WTC11 (cell line): ENCODE results near the gene RBBP6. TPM values are rescaled to one million over a fixed set of nuclear protein-coding genes. Genes with fewer than 3 reads are reported as not detected.

Source experiments
- ATAC-seq: fragments of 200-7000 bp; cut with Tn5 transposase; 2 replicates; pipeline ENCODE4 v1.10.0; 2021; ENCODE audit warnings: mild to moderate bottlenecking, moderate library complexity
- CTCF ChIA-PET: fragments of 300-600 bp; sonication (Branson Sonifier 250); formaldehyde crosslinking; loops from one replicate; lab custom pipeline; 2021; ENCODE audit warnings: antibody characterized with exemption; lab: Charles Lee
- POLR2A ChIA-PET: fragments of 350-600 bp; sonication (Branson Sonifier 250); formaldehyde crosslinking; loops from one replicate; lab custom pipeline; 2021; ENCODE audit warnings: antibody characterized with exemption; lab: Charles Lee
- DNase-seq: peaks from one replicate; pipeline ENCODE4 v3.0.0; 2021; ENCODE audit warnings: low spot score
- H3K27ac Mint-ChIP-seq: 2 replicates; pipeline ENCODE4 v1.8.0; 2021; ENCODE audit warnings: mixed read lengths
- H3K27me3 Mint-ChIP-seq: 2 replicates; pipeline ENCODE4 v1.8.0; 2021; ENCODE audit warnings: low read depth, mild to moderate bottlenecking, moderate library complexity, mixed read lengths
- H3K36me3 Mint-ChIP-seq: 2 replicates; pipeline ENCODE4 v1.8.0; 2021; ENCODE audit warnings: mixed read lengths
- H3K4me1 Mint-ChIP-seq: 2 replicates; pipeline ENCODE4 v1.8.0; 2022; ENCODE audit warnings: mixed read lengths
- H3K4me3 Mint-ChIP-seq: 2 replicates; pipeline ENCODE4 v1.8.0; 2021; ENCODE audit warnings: mild to moderate bottlenecking, moderate library complexity, mixed read lengths
- H3K9me3 Mint-ChIP-seq: 2 replicates; pipeline ENCODE4 v1.8.0; 2021; ENCODE audit warnings: mixed read lengths
- ATF1 ChIP-seq: sonication (generic); formaldehyde crosslinking; IDR thresholded peaks from 2 replicates; pipeline ENCODE4 v1.8.1; 2023; ENCODE audit warnings: mild to moderate bottlenecking, moderate library complexity, missing genetic modification reagents
- EMX1 ChIP-seq: fragments of 250-450 bp; sonication (Bioruptor Pico); IDR thresholded peaks from 2 replicates; pipeline ENCODE4 v1.8.0; 2021; ENCODE audit warnings: mild to moderate bottlenecking
- NFYB ChIP-seq: sonication (generic); formaldehyde crosslinking; conservative IDR thresholded peaks from 2 replicates; pipeline ENCODE4 v1.8.0; 2022; ENCODE audit warnings: low read depth, missing genetic modification reagents
- NR2C2 ChIP-seq: sonication (generic); formaldehyde crosslinking; IDR thresholded peaks from 2 replicates; pipeline ENCODE4 v1.8.0; 2022; ENCODE audit warnings: mild to moderate bottlenecking, missing genetic modification reagents
- PRRX2 ChIP-seq: fragments of 250-450 bp; sonication (Bioruptor Pico); IDR thresholded peaks from 2 replicates; pipeline ENCODE4 v1.8.0; 2021; ENCODE audit warnings: mild to moderate bottlenecking
- SMAD4 ChIP-seq: sonication (generic); formaldehyde crosslinking; IDR thresholded peaks from 2 replicates; pipeline ENCODE4 v1.8.0; 2022; ENCODE audit warnings: mild to moderate bottlenecking, missing genetic modification reagents
- SP1 ChIP-seq: sonication (generic); formaldehyde crosslinking; conservative IDR thresholded peaks from 2 replicates; pipeline ENCODE4 v1.8.1; 2022; ENCODE audit warnings: missing genetic modification reagents
- ZNF263 ChIP-seq: sonication (generic); formaldehyde crosslinking; IDR thresholded peaks from 2 replicates; pipeline ENCODE4 v1.8.1; 2022; ENCODE audit warnings: low read depth, mild to moderate bottlenecking, moderate library complexity, missing genetic modification reagents
- ZNF671 ChIP-seq: fragments of 250-450 bp; sonication (Bioruptor Pico); IDR thresholded peaks from 2 replicates; pipeline ENCODE4 v1.8.0; 2021; ENCODE audit warnings: mild to moderate bottlenecking
- total RNA-seq: library from RNA; stranded (reverse); gene quantifications from 3 replicates; pipeline ENCODE4 v1.2.3, GENCODE V29; 2021
- TF ChIP-seq, protein P1 (sequence below): sonication (generic); formaldehyde crosslinking; IDR thresholded peaks from 2 replicates; pipeline ENCODE4 v1.8.1; 2023; ENCODE audit warnings: mild to moderate bottlenecking, missing genetic modification reagents, moderate library complexity
- TF ChIP-seq, protein P2 (sequence below): fragments of 250-450 bp; sonication (Bioruptor Pico); IDR thresholded peaks from 2 replicates; pipeline ENCODE4 v2.1.2; 2022; ENCODE audit warnings: mild to moderate bottlenecking, moderate library complexity
- TF ChIP-seq, protein P3 (sequence below): fragments of 200-600 bp; IDR thresholded peaks from 2 replicates; pipeline ENCODE4 v1.8.0; 2022; ENCODE audit warnings: antibody characterized with exemption
- TF ChIP-seq, protein P4 (sequence below): sonication (generic); formaldehyde crosslinking; IDR thresholded peaks from 2 replicates; pipeline ENCODE4 v1.8.1; 2023; ENCODE audit warnings: mild to moderate bottlenecking, missing genetic modification reagents, borderline replicate concordance
- TF ChIP-seq, protein P5 (sequence below): fragments of 250-450 bp; sonication (Bioruptor Pico); IDR thresholded peaks from 2 replicates; pipeline ENCODE4 v1.9.0; 2021; ENCODE audit warnings: mild to moderate bottlenecking
- TF ChIP-seq, protein P6 (sequence below): fragments of 250-450 bp; sonication (Bioruptor Pico); IDR thresholded peaks from 2 replicates; pipeline ENCODE4 v1.9.0; 2021; ENCODE audit warnings: mild to moderate bottlenecking, borderline replicate concordance
- TF ChIP-seq, protein P7 (sequence below): sonication (generic); formaldehyde crosslinking; IDR thresholded peaks from 2 replicates; pipeline ENCODE4 v1.8.1; 2022; ENCODE audit warnings: mild to moderate bottlenecking, moderate library complexity, missing genetic modification reagents

The RBBP6 gene
- total RNA-seq, 1 experiment from 2014 or later, result 62.4 TPM

DNA sequence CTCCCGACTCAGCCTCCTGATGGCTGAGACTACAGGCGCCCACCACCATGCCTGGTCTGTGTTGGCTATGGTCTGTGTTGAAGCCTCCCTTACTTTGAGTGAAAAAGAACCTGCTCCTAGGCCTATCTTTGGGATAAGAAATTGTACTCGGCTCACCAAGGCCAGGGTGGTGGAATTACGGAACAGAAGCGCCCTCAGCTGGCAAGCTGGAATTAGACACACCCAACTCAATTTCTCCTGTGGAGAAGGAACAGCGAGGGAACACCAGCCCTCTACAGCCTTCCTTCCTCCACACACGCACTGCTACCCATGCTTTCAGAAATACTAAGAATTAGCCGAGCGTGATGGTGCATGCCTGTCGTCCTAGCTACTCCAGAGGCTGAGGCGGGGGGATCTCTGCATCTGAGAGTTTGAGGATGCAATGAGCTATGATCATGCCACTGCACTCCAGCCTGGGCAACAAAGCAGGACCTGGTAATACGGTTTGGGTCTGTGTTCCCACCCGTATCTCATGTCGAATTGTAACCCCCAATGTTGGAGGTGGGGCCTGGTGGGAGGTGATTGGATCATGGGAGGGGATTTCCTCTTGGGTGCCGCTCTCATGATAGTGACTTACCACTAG, 40.1 kb upstream of the RBBP6 start:
- ATAC-seq, result peak; percentile 92
- Mint-ChIP-seq H3K4me3 (no peak overlapping the region), H3K27me3 (no peaks in the 10 kb centered on the region; the same call in 1 of the 2 replicates), H3K9me3 (no peaks in the 10 kb centered on the region), H3K27ac (no peak overlapping the region), H3K36me3 (no peaks in the 10 kb centered on the region), H3K4me1 (peaks cover 7% of the 10 kb centered on the region)
- TF ChIP-seq ZNF263 (CRISPR knock-in tag) (no peak), NR2C2 (no peak)
- TF ChIP-seq, protein P1, sequence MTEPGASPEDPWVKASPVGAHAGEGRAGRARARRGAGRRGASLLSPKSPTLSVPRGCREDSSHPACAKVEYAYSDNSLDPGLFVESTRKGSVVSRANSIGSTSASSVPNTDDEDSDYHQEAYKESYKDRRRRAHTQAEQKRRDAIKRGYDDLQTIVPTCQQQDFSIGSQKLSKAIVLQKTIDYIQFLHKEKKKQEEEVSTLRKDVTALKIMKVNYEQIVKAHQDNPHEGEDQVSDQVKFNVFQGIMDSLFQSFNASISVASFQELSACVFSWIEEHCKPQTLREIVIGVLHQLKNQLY (CRISPR knock-in tag), result no peak
- TF ChIP-seq, protein P2, sequence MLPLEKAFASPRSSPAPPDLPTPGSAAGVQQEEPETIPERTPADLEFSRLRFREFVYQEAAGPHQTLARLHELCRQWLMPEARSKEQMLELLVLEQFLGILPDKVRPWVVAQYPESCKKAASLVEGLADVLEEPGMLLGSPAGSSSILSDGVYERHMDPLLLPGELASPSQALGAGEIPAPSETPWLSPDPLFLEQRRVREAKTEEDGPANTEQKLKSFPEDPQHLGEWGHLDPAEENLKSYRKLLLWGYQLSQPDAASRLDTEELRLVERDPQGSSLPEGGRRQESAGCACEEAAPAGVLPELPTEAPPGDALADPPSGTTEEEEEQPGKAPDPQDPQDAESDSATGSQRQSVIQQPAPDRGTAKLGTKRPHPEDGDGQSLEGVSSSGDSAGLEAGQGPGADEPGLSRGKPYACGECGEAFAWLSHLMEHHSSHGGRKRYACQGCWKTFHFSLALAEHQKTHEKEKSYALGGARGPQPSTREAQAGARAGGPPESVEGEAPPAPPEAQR, result no peak
- TF ChIP-seq, protein P3, sequence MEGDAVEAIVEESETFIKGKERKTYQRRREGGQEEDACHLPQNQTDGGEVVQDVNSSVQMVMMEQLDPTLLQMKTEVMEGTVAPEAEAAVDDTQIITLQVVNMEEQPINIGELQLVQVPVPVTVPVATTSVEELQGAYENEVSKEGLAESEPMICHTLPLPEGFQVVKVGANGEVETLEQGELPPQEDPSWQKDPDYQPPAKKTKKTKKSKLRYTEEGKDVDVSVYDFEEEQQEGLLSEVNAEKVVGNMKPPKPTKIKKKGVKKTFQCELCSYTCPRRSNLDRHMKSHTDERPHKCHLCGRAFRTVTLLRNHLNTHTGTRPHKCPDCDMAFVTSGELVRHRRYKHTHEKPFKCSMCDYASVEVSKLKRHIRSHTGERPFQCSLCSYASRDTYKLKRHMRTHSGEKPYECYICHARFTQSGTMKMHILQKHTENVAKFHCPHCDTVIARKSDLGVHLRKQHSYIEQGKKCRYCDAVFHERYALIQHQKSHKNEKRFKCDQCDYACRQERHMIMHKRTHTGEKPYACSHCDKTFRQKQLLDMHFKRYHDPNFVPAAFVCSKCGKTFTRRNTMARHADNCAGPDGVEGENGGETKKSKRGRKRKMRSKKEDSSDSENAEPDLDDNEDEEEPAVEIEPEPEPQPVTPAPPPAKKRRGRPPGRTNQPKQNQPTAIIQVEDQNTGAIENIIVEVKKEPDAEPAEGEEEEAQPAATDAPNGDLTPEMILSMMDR, result peak; percentile 44
- ChIA-PET CTCF (interaction anchor here (0.6 to 7.1 kb wide), 17 partner anchors 10 to 469 kb away, joined by 3 to 84 read pairs (median 4); partner anchors contain the start of gene CACNG3), POLR2A (interaction anchor here (0.6 to 1.0 kb wide), 2 partner anchors 41 to 243 kb away, joined by 3 read pairs; partner anchors contain the start of gene CACNG3)
- peak; percentile 75 for DNase-seq

DNA sequence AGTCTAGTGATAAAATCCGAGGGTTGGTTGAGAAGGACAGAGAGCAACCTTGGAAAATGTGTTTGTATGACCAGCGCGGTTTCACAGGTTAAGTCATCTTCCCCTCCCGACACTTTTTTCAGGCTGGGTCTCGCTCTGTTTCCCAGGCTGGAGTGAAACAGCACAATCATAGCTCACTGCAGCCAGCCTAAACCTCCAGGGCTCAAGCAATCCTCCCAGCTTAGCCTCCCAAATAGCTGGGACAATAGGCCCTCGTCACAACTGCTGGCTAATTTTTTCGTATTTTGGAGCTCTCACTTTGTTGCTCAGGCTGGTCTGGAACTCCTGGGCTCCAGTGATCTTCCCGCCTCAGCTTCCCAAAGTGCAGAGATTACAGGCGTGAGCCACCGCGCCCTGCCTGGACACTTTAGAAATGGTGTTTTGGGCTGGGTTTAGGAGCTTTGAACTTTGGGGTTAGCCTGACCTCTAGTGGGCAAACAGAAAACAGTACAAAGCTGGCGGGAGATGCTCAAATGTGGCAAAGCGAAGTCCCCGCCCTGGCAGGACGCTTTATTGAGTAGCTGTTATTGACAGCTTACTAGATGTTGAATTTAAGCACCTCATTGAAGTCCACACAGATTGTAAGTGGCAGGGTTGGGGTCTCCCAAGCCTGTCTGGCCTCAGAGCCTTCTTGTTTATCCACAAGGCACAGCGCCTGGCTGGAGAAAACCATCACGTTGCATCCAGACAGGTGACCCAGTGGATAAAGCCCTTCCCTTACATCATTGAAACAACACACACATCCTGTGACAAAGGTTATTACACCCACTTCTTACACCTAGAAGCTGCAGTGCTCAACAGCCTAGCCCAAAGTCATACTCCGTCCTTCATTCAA, 34.7 kb upstream of the RBBP6 start:
- Mint-ChIP-seq H3K9me3 (0 out of 2 replicates have a peak, but pooled peaks cover 3% of the 10 kb centered on the region), H3K4me3 (no peak overlapping the region), H3K27me3 (peaks cover 11% of the 10 kb centered on the region), H3K4me1 (no peaks in the 10 kb centered on the region), H3K36me3 (no peaks in the 10 kb centered on the region), H3K27ac (no peak overlapping the region)
- POLR2A ChIA-PET, result interaction anchor here (0.6 kb wide), 2 partner anchors 174 to 459 kb away, joined by 3 read pairs; no protein-coding TSS in a partner anchor
- peak; percentile 64 for DNase-seq
- CTCF ChIA-PET, result interaction anchor here (0.6 to 3.8 kb wide), 77 partner anchors 9 to 702 kb away, joined by 3 to 136 read pairs (median 4); partner anchors contain the start of gene CACNG3
- ATAC-seq, result peak; percentile 95
- TF ChIP-seq ZNF671 (CRISPR knock-in tag) (no peak), NFYB (CRISPR knock-in tag) (no peak), SMAD4 (CRISPR knock-in tag) (no peak), PRRX2 (no peak), ATF1 (CRISPR knock-in tag) (no peak), SP1 (CRISPR knock-in tag) (0 out of 2 replicates have a peak, but pooled peaks have one; percentile 18), EMX1 (CRISPR knock-in tag) (no peak)
- TF ChIP-seq, protein P2, result no peak
- TF ChIP-seq, protein P4, sequence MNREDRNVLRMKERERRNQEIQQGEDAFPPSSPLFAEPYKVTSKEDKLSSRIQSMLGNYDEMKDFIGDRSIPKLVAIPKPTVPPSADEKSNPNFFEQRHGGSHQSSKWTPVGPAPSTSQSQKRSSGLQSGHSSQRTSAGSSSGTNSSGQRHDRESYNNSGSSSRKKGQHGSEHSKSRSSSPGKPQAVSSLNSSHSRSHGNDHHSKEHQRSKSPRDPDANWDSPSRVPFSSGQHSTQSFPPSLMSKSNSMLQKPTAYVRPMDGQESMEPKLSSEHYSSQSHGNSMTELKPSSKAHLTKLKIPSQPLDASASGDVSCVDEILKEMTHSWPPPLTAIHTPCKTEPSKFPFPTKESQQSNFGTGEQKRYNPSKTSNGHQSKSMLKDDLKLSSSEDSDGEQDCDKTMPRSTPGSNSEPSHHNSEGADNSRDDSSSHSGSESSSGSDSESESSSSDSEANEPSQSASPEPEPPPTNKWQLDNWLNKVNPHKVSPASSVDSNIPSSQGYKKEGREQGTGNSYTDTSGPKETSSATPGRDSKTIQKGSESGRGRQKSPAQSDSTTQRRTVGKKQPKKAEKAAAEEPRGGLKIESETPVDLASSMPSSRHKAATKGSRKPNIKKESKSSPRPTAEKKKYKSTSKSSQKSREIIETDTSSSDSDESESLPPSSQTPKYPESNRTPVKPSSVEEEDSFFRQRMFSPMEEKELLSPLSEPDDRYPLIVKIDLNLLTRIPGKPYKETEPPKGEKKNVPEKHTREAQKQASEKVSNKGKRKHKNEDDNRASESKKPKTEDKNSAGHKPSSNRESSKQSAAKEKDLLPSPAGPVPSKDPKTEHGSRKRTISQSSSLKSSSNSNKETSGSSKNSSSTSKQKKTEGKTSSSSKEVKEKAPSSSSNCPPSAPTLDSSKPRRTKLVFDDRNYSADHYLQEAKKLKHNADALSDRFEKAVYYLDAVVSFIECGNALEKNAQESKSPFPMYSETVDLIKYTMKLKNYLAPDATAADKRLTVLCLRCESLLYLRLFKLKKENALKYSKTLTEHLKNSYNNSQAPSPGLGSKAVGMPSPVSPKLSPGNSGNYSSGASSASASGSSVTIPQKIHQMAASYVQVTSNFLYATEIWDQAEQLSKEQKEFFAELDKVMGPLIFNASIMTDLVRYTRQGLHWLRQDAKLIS (CRISPR knock-in tag), result no peak
- TF ChIP-seq, protein P5, sequence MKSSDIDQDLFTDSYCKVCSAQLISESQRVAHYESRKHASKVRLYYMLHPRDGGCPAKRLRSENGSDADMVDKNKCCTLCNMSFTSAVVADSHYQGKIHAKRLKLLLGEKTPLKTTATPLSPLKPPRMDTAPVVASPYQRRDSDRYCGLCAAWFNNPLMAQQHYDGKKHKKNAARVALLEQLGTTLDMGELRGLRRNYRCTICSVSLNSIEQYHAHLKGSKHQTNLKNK, result no peak
- TF ChIP-seq, protein P6, sequence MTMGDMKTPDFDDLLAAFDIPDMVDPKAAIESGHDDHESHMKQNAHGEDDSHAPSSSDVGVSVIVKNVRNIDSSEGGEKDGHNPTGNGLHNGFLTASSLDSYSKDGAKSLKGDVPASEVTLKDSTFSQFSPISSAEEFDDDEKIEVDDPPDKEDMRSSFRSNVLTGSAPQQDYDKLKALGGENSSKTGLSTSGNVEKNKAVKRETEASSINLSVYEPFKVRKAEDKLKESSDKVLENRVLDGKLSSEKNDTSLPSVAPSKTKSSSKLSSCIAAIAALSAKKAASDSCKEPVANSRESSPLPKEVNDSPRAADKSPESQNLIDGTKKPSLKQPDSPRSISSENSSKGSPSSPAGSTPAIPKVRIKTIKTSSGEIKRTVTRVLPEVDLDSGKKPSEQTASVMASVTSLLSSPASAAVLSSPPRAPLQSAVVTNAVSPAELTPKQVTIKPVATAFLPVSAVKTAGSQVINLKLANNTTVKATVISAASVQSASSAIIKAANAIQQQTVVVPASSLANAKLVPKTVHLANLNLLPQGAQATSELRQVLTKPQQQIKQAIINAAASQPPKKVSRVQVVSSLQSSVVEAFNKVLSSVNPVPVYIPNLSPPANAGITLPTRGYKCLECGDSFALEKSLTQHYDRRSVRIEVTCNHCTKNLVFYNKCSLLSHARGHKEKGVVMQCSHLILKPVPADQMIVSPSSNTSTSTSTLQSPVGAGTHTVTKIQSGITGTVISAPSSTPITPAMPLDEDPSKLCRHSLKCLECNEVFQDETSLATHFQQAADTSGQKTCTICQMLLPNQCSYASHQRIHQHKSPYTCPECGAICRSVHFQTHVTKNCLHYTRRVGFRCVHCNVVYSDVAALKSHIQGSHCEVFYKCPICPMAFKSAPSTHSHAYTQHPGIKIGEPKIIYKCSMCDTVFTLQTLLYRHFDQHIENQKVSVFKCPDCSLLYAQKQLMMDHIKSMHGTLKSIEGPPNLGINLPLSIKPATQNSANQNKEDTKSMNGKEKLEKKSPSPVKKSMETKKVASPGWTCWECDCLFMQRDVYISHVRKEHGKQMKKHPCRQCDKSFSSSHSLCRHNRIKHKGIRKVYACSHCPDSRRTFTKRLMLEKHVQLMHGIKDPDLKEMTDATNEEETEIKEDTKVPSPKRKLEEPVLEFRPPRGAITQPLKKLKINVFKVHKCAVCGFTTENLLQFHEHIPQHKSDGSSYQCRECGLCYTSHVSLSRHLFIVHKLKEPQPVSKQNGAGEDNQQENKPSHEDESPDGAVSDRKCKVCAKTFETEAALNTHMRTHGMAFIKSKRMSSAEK (CRISPR knock-in tag), result no peak
- TF ChIP-seq, protein P7, sequence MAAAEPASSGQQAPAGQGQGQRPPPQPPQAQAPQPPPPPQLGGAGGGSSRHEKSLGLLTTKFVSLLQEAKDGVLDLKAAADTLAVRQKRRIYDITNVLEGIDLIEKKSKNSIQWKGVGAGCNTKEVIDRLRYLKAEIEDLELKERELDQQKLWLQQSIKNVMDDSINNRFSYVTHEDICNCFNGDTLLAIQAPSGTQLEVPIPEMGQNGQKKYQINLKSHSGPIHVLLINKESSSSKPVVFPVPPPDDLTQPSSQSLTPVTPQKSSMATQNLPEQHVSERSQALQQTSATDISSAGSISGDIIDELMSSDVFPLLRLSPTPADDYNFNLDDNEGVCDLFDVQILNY (CRISPR knock-in tag), result 0 out of 2 replicates have a peak, but pooled peaks have one; percentile 52
